CD4-positive, alpha-beta T cell treated with Interferon gamma for 1 hour (primary cell): ENCODE measurements around the gene METTL23.
A peak's percentile ranks its signal among the peaks of the same experiment; 100 is the strongest.
"Not testable (repeated sequence)": the region's sequence is repeated elsewhere in the genome, so short reads cannot be mapped to it uniquely, and the experiment has no call there.

Experiments
- DNase-seq: peaks from one replicate; pipeline ENCODE4 v3.0.0-alpha.2; 2020

The METTL23 gene

GRCh38 chr17:76735586-76736348, 9.1 kb downstream of the METTL23 start:
- no peak for DNase-seq

GRCh38 chr17:76736349-76737081, 9.9 kb downstream of the METTL23 start:
- DNase-seq = peak; percentile 70

GRCh38 chr17:76737082-76737675, 10.5 kb downstream of the METTL23 start, which contains the start of gene SRSF2:
Gene SRSF2, minus strand, starts transcription at chr17:76737331. Its CDS starts 171 bp downstream, at chr17:76737160.
- peak; percentile 99 for DNase-seq

- peak; percentile 92 for DNase-seq
Observed at GRCh38 chr17:76737676-76738467, 11.2 kb downstream of the METTL23 start, which contains the start of gene MFSD11. Gene MFSD11, plus strand, starts transcription at chr17:76738119. Its CDS starts 234 bp downstream, at chr17:76738353.

GRCh38 chr17:76738468-76738850, 11.8 kb downstream of the METTL23 start:
- no peak for DNase-seq

- not testable (repeated sequence) for DNase-seq
Observed at GRCh38 chr17:76739568-76740115, 13.0 kb downstream of the METTL23 start.

- DNase-seq = no peak
Observed at GRCh38 chr17:76740329-76741118, 13.9 kb downstream of the METTL23 start.

GRCh38 chr17:76742958-76743357, 16.3 kb downstream of the METTL23 start:
- DNase-seq = no peak

- DNase-seq = no peak
Observed at GRCh38 chr17:76744747-76745146, 18.1 kb downstream of the METTL23 start.

GRCh38 chr17:76745785-76746184, 19.1 kb downstream of the METTL23 start:
- not testable (repeated sequence) for DNase-seq

GRCh38 chr17:76747716-76748363, 21.2 kb downstream of the METTL23 start:
- DNase-seq = no peak

- DNase-seq = no peak
Observed at GRCh38 chr17:76748657-76749056, 22.0 kb downstream of the METTL23 start.

GRCh38 chr17:76751416-76751993, 24.9 kb downstream of the METTL23 start:
- no peak for DNase-seq

- no peak for DNase-seq
Observed at GRCh38 chr17:76752006-76752405, 25.4 kb downstream of the METTL23 start.

GRCh38 chr17:76753061-76753961, 26.7 kb downstream of the METTL23 start:
- peak; percentile 30 for DNase-seq

- no peak for DNase-seq
Observed at GRCh38 chr17:76755285-76755684, 28.6 kb downstream of the METTL23 start.

- no peak for DNase-seq
Observed at GRCh38 chr17:76757256-76757655, 30.6 kb downstream of the METTL23 start.

GRCh38 chr17:76758570-76758969, 31.9 kb downstream of the METTL23 start:
- DNase-seq = no peak

GRCh38 chr17:76772842-76773525, 46.3 kb downstream of the METTL23 start:
- peak; percentile 42 for DNase-seq
